ENCODE measurements around the gene FBXO28. TPM values are rescaled to one million over a fixed set of nuclear protein-coding genes. Genes with fewer than 3 reads are reported as not detected.
A peak's percentile ranks its signal among the peaks of the same experiment; 100 is the strongest.

FBXO28 gene
- total and polyA plus RNA-seq, 11 donors: 5.4 to 24.5 (median 18.9) TPM

DNA sequence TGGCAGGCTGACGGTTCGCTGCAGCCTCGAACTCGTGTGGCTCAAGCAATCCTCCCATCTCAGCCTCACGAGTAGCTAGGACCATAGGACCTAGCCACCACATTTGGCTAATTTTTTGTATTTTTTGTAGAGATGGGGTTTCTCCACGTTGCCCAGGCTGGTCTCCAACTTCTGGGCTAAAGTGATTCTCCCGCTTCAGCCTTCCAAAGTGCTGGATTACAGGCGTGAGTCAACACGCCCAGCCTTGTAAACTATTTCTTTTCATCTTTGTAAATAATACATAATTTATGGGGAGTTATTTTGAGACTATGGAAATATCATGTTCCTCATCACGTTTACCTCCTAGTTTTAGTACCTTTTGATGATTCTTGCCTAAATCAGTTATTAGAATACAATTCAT, 906 bp upstream of the FBXO28 start:
- Histone ChIP-seq H3K27ac (no peak overlapping the region), H3K27me3 (peaks cover 0 to 8% (median 0%) of the 10 kb centered on the region in 9 donors), H3K9me3 (no peaks in the 10 kb centered on the region), H3K36me3 (peaks cover 0 to 2% (median 0%) of the 10 kb centered on the region in 9 donors), H3K4me3 (peak overlapping the region in 1 of 12 donors; percentile 90), H3K4me1 (peaks cover 0 to 29% (median 22%) of the 10 kb centered on the region in 12 donors)
- intact Hi-C loops (cut with DNase I): loop anchor here in 1 of 10 donors (5.0 kb wide), 1 partner anchor 344 kb away; no protein-coding TSS in a partner anchor
- 79 to 84% (median 81%) methylated on average over 10 of the region's 10 CpGs for WGBS, 4 donors
- DNase-seq: no peak
- no peak for ATAC-seq
- TF ChIP-seq CTCF (IDR thresholded peaks at IDR 0.05): no peak
- no peak for TF ChIP-seq POLR2A (IDR thresholded peaks at IDR 0.05)

DNA sequence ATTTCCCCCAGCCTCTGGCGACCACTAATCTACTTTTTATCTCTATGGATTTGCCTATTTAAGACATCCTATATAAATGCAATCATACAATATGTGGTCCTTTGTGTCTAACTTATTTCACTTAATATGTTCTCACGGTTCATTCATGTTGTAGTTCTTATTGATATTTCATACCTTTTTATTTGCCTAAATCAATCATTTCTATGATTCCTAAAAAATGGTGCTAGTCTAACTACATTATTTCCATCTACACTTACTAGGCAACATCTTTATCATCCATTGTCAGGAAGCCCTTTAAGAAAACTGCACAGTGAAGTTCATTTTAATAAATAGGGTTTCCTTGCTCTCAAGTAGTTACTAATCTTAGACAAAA, 380 bp upstream of the FBXO28 start:
- no peak for DNase-seq
- peaks cover 0 to 2% (median 0%) of the 10 kb centered on the region in 9 donors for H3K27me3 ChIP-seq
- H3K9me3 ChIP-seq: no peaks in the 10 kb centered on the region
- peak overlapping the region; percentile 62 to 96 (median 84) for H3K4me3 ChIP-seq
- TF ChIP-seq CTCF (IDR thresholded peaks at IDR 0.05) (no peak), POLR2A (IDR thresholded peaks at IDR 0.05) (no peak)
- H3K4me1 ChIP-seq: peaks cover 0 to 29% (median 22%) of the 10 kb centered on the region in 12 donors
- intact Hi-C loops (cut with DNase I): loop anchor here in 1 of 10 donors (5.0 kb wide), 1 partner anchor 344 kb away; no protein-coding TSS in a partner anchor
- WGBS, 4 donors: 47 to 61% (median 54%) methylated on average over 2 of the region's 2 CpGs
- ATAC-seq: no peak
- peaks cover 0 to 7% (median 0%) of the 10 kb centered on the region in 9 donors for H3K36me3 ChIP-seq
- H3K27ac ChIP-seq: peak overlapping the region; percentile 77 to 98 (median 92)

DNA sequence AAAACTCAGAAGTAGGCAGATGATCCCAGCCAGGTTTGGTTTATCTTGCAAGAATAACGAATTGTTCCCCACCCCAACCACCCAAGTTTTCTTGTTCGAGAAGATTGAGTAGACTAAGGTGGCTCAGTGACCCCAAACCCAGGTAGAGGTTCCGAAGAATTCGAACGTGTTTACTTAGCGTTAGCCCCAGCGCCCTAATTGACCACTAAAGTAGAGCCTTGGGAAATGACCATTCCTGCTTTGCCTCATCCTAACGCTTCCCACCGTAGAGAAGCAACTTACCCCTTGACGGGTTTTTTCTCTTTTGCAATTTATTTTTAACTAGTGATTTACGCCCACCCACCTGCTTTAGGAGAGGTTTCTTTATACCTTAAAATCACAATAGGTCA, 870 bp downstream of the FBXO28 start:
- TF ChIP-seq POLR2A (IDR thresholded peaks at IDR 0.05) (no peak), CTCF (IDR thresholded peaks at IDR 0.05) (no peak)

DNA sequence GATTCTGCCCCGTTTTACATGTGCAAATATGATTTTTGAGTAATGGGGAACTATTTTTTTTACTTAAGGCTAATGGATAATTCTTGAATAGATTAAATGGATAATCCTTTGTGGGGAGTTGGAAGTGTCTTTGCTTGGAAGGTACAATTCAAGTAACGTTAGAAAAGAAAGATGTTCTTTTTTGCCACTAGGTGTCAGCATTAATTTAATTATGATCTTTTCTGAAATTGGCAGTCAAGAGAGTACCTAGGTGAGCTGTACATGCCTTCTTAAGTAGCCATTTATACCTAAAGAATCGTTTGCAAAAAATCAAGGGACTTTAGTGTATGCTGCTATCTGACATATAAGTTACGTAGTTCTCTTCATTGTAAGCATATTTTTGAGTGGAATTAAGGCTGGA, 2.2 kb downstream of the FBXO28 start:
- Histone ChIP-seq H3K27ac (no peak overlapping the region), H3K4me3 (peak overlapping the region in 1 of 12 donors; percentile 81)

More for the DNA sequence above, 870 bp downstream of the FBXO28 start:
- peaks cover 0 to 2% (median 0%) of the 10 kb centered on the region in 9 donors for H3K27me3 ChIP-seq
- peaks cover 0 to 29% (median 22%) of the 10 kb centered on the region in 12 donors for H3K4me1 ChIP-seq
- ATAC-seq: peak in 2 of 4 donors; percentile 11 to 25
- H3K9me3 ChIP-seq: no peaks in the 10 kb centered on the region
- intact Hi-C loops (cut with DNase I): loop anchor here in 9 of 10 donors (1.0 to 5.0 kb wide), 6 partner anchors 68 to 343 kb away; partner anchors contain the start of genes NVL (in 4 of the 9) and DEGS1 (in 1 of the 9)
- H3K27ac ChIP-seq: peak overlapping the region in 11 of 12 donors; percentile 77 to 98 (median 91)
- H3K4me3 ChIP-seq: peak overlapping the region; percentile 62 to 96 (median 84)
- 2% methylated on average over 11 of the region's 11 CpGs for WGBS, 4 donors
- peaks cover 0 to 17% (median 0%) of the 10 kb centered on the region in 9 donors for H3K36me3 ChIP-seq
- no peak for DNase-seq

More for the DNA sequence above, 2.2 kb downstream of the FBXO28 start:
- H3K9me3 ChIP-seq: no peaks in the 10 kb centered on the region
- H3K4me1 ChIP-seq: peaks cover 0 to 29% (median 22%) of the 10 kb centered on the region in 12 donors
- 17 to 24% (median 20%) methylated on average over 4 of the region's 4 CpGs for WGBS, 4 donors
- DNase-seq (no peak), ATAC-seq (peak in 1 of 4 donors; percentile 35)
- peaks cover 0 to 2% (median 0%) of the 10 kb centered on the region in 9 donors for H3K27me3 ChIP-seq
- intact Hi-C loops (cut with DNase I): loop anchor here (1.0 to 5.0 kb wide), 7 partner anchors 214 to 341 kb away; partner anchors contain the start of gene NVL (in 2 of the 10)
- peaks cover 0 to 25% (median 0%) of the 10 kb centered on the region in 9 donors for H3K36me3 ChIP-seq
- TF ChIP-seq POLR2A (IDR thresholded peaks at IDR 0.05) (no peak), CTCF (IDR thresholded peaks at IDR 0.05) (peak; percentile 32 to 73 (median 56))

Measured in heart left ventricle (tissue), 16 donors.